ENCODE data around the gene CYP2U1.

CYP2U1 gene

DNA sequence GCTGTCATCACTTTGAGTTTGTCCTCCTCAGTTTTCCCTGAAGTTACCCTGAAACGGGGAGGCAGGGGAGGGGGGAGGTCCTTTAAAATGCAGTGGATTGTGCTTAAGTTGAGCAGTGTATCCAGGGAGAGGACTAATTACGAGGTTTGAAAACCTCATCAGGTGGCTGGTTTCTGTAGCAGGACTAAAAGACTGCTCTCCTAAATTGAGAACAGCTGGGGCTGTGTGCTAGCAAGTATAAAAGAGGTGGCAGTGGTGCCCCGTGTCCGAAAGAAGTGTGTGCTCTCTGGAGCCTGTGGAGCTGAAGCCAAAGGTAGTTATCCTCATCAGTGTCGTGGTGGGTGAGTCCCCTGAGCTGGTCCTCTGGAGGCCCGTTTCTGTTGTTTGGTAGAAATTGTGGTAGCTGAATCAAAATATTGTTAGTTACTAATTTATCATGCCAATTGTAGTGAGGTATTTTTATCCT lies 37.2 kb upstream of the CYP2U1 start:
- Histone ChIP-seq H3K79me2 (ENCODE audit: low read length) (no peaks in the 10 kb centered on the region), H3F3A (ENCODE audit: insufficient read depth, low read length) (no peaks in the 10 kb centered on the region), H3K4me2 (ENCODE audit: low read depth, low read length) (no peak overlapping the region), H3K27me3 (replicated peaks; ENCODE audit: insufficient read depth, low read length) (no peaks in the 10 kb centered on the region), H2AFZ (ENCODE audit: low read length) (no peak overlapping the region), H3K36me3 (replicated peaks; ENCODE audit: insufficient read depth, low read length) (no peaks in the 10 kb centered on the region), H4K20me1 (ENCODE audit: insufficient read depth, low read length) (no peaks in the 10 kb centered on the region), H3K9me2 (replicated peaks; ENCODE audit: insufficient read depth, low read length) (no peaks in the 10 kb centered on the region), H3K9me3 (replicated peaks; ENCODE audit: insufficient read depth, low read length) (no peaks in the 10 kb centered on the region), H3K9ac (ENCODE audit: low read length) (no peak overlapping the region), H3K27ac (ENCODE audit: low read length) (no peak overlapping the region), H3K4me1 (ENCODE audit: low read length) (no peaks in the 10 kb centered on the region), H3K4me3 (ENCODE audit: low read length) (no peak overlapping the region)
- DNase-seq, result no peak
- TF ChIP-seq EZH2 (optimal IDR thresholded peaks at IDR 0.05; ENCODE audit: low read depth, low read length), result no peak
- no peak for TF ChIP-seq EZH2phosphoT487 (IDR thresholded peaks at IDR 0.05; ENCODE audit: low read length)
- TF ChIP-seq, protein P1, sequence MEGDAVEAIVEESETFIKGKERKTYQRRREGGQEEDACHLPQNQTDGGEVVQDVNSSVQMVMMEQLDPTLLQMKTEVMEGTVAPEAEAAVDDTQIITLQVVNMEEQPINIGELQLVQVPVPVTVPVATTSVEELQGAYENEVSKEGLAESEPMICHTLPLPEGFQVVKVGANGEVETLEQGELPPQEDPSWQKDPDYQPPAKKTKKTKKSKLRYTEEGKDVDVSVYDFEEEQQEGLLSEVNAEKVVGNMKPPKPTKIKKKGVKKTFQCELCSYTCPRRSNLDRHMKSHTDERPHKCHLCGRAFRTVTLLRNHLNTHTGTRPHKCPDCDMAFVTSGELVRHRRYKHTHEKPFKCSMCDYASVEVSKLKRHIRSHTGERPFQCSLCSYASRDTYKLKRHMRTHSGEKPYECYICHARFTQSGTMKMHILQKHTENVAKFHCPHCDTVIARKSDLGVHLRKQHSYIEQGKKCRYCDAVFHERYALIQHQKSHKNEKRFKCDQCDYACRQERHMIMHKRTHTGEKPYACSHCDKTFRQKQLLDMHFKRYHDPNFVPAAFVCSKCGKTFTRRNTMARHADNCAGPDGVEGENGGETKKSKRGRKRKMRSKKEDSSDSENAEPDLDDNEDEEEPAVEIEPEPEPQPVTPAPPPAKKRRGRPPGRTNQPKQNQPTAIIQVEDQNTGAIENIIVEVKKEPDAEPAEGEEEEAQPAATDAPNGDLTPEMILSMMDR (IDR thresholded peaks at IDR 0.05; ENCODE audit: low read length), result no peak

DNA sequence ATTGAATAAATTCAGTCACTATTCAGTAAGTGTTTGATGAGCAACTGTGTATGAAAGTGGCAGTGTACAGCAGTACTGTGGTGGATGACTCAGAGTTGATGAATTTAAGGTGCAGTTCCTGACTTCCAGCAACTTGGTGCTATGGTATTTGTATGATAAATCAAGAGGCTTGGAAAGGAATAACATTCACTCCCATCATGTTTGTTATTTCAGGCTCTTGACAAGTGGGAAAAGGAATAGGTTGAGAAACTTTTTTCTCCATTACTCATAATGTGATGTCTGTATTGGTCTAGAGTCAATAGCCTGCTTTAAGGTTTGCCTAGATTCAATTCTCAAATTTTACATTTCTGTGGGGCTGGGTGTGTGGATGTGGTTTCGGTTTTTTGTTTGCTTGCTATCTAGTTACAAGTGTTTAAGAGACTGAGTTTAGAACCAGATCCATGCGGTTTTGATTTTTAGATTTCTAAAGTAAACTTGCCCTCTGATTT lies 35.1 kb upstream of the CYP2U1 start:
- Histone ChIP-seq H3K4me3 (ENCODE audit: low read length) (no peak overlapping the region), H2AFZ (ENCODE audit: low read length) (no peak overlapping the region), H3K9ac (ENCODE audit: low read length) (no peak overlapping the region), H3K9me3 (replicated peaks; ENCODE audit: insufficient read depth, low read length) (no peaks in the 10 kb centered on the region), H3K4me1 (ENCODE audit: low read length) (no peaks in the 10 kb centered on the region), H4K20me1 (ENCODE audit: insufficient read depth, low read length) (no peaks in the 10 kb centered on the region), H3F3A (ENCODE audit: insufficient read depth, low read length) (no peaks in the 10 kb centered on the region), H3K27me3 (replicated peaks; ENCODE audit: insufficient read depth, low read length) (no peaks in the 10 kb centered on the region), H3K27ac (ENCODE audit: low read length) (no peak overlapping the region), H3K79me2 (ENCODE audit: low read length) (no peaks in the 10 kb centered on the region), H3K9me2 (replicated peaks; ENCODE audit: insufficient read depth, low read length) (no peaks in the 10 kb centered on the region), H3K36me3 (replicated peaks; ENCODE audit: insufficient read depth, low read length) (no peaks in the 10 kb centered on the region), H3K4me2 (ENCODE audit: low read depth, low read length) (no peak overlapping the region)
- DNase-seq, result no peak
- TF ChIP-seq EZH2phosphoT487 (IDR thresholded peaks at IDR 0.05; ENCODE audit: low read length) (no peak), EZH2 (optimal IDR thresholded peaks at IDR 0.05; ENCODE audit: low read depth, low read length) (no peak)
- TF ChIP-seq, protein P1 (IDR thresholded peaks at IDR 0.05; ENCODE audit: low read length), result no peak

DNA sequence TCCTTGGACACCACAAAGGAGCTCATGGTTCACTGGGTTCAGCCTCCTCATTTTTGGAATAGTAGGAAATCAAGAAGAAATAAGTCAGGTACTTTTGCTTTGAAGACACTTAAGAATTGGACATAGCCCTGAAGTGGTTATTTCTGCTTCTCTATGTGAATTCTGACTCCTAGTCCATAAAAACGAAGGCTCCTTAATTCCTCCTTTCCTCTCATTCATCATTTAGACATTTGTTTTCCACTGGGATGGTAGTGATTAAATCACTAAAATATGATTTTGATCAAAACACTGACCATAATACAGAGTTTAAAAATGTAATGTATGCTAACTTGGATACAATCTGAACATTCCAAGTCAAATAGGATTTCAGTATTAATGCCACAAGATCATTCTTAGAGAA lies 34.7 kb upstream of the CYP2U1 start:
- Histone ChIP-seq H3K36me3 (replicated peaks; ENCODE audit: insufficient read depth, low read length) (no peaks in the 10 kb centered on the region), H3K4me2 (ENCODE audit: low read depth, low read length) (no peak overlapping the region), H3K4me3 (ENCODE audit: low read length) (no peak overlapping the region), H3K79me2 (ENCODE audit: low read length) (no peaks in the 10 kb centered on the region), H3F3A (ENCODE audit: insufficient read depth, low read length) (no peaks in the 10 kb centered on the region), H3K4me1 (ENCODE audit: low read length) (no peaks in the 10 kb centered on the region), H2AFZ (ENCODE audit: low read length) (no peak overlapping the region), H3K27ac (ENCODE audit: low read length) (no peak overlapping the region), H3K27me3 (replicated peaks; ENCODE audit: insufficient read depth, low read length) (no peaks in the 10 kb centered on the region), H3K9me3 (replicated peaks; ENCODE audit: insufficient read depth, low read length) (no peaks in the 10 kb centered on the region), H3K9ac (ENCODE audit: low read length) (no peak overlapping the region), H4K20me1 (ENCODE audit: insufficient read depth, low read length) (no peaks in the 10 kb centered on the region), H3K9me2 (replicated peaks; ENCODE audit: insufficient read depth, low read length) (no peaks in the 10 kb centered on the region)
- TF ChIP-seq, protein P1 (IDR thresholded peaks at IDR 0.05; ENCODE audit: low read length), result no peak
- no peak for TF ChIP-seq EZH2phosphoT487 (IDR thresholded peaks at IDR 0.05; ENCODE audit: low read length)
- TF ChIP-seq EZH2 (optimal IDR thresholded peaks at IDR 0.05; ENCODE audit: low read depth, low read length), result no peak
- no peak for DNase-seq

Measured in MM.1S (cell line).